ENCODE measurements around the gene SLC35F3. TPM values are rescaled to one million over a fixed set of nuclear protein-coding genes. Genes with fewer than 3 reads are reported as not detected.

The SLC35F3 gene
- total and polyA plus RNA-seq, 2 experiments from 2014 or later: 1.0 to 3.2 TPM

DNA sequence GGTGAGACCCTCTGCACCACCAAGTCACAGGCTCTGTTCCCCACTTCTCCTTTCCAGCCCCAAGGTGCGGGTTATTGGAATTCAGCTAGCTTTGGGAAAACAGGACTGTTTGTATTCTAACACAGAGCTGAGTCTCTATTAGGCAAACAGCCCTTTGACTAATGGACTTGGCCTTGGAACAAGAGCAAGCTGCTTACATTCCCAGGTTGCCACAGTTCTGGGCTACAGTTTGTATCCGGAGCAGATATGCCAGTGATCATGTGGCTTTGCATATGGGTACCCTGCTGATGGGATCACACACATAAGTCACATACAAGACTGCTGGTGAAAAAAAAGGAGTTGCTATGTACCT is 358.3 kb downstream of the SLC35F3 start:
- H3K4me2 ChIP-seq: no peak overlapping the region
- H3F3A ChIP-seq (replicated peaks; ENCODE audit: low read depth): no peaks in the 10 kb centered on the region
- ATAC-seq (no peak), DNase-seq (ENCODE audit: low spot score) (no peak)
- H3K27ac ChIP-seq (ENCODE audit: low read depth): no peak overlapping the region
- no peaks in the 10 kb centered on the region for H3K36me3 ChIP-seq (ENCODE audit: insufficient read depth)
- H3K4me3 ChIP-seq: no peak overlapping the region
- Mint-ChIP-seq H3K9me3 (peaks cover 2% of the 10 kb centered on the region; the same call in 1 of the 3 replicates), H3K36me3 (ENCODE audit: low read depth) (no peaks in the 10 kb centered on the region), H3K4me1 (peaks cover 14% of the 10 kb centered on the region), H3K4me3 (no peak overlapping the region), H3K27ac (no peak overlapping the region), H3K27me3 (ENCODE audit: insufficient read depth, low read depth, poor library complexity) (peaks cover 1% of the 10 kb centered on the region)
- H3K9me2 ChIP-seq (ENCODE audit: insufficient read depth): no peaks in the 10 kb centered on the region; the same call in 1 of the 2 replicates
- H3K4me1 ChIP-seq (ENCODE audit: insufficient read depth): no peaks in the 10 kb centered on the region
- H3K27me3 ChIP-seq (ENCODE audit: insufficient read depth): no peaks in the 10 kb centered on the region
- H2AFZ ChIP-seq: no peak overlapping the region
- no peaks in the 10 kb centered on the region for H3K79me2 ChIP-seq (replicated peaks; ENCODE audit: insufficient read depth)
- TF ChIP-seq, protein P1, sequence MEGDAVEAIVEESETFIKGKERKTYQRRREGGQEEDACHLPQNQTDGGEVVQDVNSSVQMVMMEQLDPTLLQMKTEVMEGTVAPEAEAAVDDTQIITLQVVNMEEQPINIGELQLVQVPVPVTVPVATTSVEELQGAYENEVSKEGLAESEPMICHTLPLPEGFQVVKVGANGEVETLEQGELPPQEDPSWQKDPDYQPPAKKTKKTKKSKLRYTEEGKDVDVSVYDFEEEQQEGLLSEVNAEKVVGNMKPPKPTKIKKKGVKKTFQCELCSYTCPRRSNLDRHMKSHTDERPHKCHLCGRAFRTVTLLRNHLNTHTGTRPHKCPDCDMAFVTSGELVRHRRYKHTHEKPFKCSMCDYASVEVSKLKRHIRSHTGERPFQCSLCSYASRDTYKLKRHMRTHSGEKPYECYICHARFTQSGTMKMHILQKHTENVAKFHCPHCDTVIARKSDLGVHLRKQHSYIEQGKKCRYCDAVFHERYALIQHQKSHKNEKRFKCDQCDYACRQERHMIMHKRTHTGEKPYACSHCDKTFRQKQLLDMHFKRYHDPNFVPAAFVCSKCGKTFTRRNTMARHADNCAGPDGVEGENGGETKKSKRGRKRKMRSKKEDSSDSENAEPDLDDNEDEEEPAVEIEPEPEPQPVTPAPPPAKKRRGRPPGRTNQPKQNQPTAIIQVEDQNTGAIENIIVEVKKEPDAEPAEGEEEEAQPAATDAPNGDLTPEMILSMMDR (conservative IDR thresholded peaks at IDR 0.05; ENCODE audit: low read depth in 2 of 2): no peak
- TF ChIP-seq, protein P2, sequence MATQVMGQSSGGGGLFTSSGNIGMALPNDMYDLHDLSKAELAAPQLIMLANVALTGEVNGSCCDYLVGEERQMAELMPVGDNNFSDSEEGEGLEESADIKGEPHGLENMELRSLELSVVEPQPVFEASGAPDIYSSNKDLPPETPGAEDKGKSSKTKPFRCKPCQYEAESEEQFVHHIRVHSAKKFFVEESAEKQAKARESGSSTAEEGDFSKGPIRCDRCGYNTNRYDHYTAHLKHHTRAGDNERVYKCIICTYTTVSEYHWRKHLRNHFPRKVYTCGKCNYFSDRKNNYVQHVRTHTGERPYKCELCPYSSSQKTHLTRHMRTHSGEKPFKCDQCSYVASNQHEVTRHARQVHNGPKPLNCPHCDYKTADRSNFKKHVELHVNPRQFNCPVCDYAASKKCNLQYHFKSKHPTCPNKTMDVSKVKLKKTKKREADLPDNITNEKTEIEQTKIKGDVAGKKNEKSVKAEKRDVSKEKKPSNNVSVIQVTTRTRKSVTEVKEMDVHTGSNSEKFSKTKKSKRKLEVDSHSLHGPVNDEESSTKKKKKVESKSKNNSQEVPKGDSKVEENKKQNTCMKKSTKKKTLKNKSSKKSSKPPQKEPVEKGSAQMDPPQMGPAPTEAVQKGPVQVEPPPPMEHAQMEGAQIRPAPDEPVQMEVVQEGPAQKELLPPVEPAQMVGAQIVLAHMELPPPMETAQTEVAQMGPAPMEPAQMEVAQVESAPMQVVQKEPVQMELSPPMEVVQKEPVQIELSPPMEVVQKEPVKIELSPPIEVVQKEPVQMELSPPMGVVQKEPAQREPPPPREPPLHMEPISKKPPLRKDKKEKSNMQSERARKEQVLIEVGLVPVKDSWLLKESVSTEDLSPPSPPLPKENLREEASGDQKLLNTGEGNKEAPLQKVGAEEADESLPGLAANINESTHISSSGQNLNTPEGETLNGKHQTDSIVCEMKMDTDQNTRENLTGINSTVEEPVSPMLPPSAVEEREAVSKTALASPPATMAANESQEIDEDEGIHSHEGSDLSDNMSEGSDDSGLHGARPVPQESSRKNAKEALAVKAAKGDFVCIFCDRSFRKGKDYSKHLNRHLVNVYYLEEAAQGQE (IDR thresholded peaks at IDR 0.05; ENCODE audit: unreplicated experiment): no peak
- TF ChIP-seq POLR2AphosphoS5 (IDR thresholded peaks at IDR 0.05; ENCODE audit: low read depth) (no peak), STAT1 (IDR thresholded peaks at IDR 0.05; ENCODE audit: unreplicated experiment) (no peak), NANOG (IDR thresholded peaks at IDR 0.05; ENCODE audit: borderline replicate concordance) (no peak), EZH2 (IDR thresholded peaks at IDR 0.05; ENCODE audit: low read depth, unreplicated experiment) (no peak), ZNF114 (CRISPR knock-in tag; IDR thresholded peaks at IDR 0.05) (no peak), ZNF331 (CRISPR knock-in tag; IDR thresholded peaks at IDR 0.05; ENCODE audit: low read depth) (no peak), EZH2phosphoT487 (IDR thresholded peaks at IDR 0.05; ENCODE audit: unreplicated experiment) (no peak), CREB1 (CRISPR knock-in tag; IDR thresholded peaks at IDR 0.05; ENCODE audit: low read depth) (no peak), JUNB (IDR thresholded peaks at IDR 0.05; ENCODE audit: unreplicated experiment) (no peak)
- TF ChIP-seq, protein P3, sequence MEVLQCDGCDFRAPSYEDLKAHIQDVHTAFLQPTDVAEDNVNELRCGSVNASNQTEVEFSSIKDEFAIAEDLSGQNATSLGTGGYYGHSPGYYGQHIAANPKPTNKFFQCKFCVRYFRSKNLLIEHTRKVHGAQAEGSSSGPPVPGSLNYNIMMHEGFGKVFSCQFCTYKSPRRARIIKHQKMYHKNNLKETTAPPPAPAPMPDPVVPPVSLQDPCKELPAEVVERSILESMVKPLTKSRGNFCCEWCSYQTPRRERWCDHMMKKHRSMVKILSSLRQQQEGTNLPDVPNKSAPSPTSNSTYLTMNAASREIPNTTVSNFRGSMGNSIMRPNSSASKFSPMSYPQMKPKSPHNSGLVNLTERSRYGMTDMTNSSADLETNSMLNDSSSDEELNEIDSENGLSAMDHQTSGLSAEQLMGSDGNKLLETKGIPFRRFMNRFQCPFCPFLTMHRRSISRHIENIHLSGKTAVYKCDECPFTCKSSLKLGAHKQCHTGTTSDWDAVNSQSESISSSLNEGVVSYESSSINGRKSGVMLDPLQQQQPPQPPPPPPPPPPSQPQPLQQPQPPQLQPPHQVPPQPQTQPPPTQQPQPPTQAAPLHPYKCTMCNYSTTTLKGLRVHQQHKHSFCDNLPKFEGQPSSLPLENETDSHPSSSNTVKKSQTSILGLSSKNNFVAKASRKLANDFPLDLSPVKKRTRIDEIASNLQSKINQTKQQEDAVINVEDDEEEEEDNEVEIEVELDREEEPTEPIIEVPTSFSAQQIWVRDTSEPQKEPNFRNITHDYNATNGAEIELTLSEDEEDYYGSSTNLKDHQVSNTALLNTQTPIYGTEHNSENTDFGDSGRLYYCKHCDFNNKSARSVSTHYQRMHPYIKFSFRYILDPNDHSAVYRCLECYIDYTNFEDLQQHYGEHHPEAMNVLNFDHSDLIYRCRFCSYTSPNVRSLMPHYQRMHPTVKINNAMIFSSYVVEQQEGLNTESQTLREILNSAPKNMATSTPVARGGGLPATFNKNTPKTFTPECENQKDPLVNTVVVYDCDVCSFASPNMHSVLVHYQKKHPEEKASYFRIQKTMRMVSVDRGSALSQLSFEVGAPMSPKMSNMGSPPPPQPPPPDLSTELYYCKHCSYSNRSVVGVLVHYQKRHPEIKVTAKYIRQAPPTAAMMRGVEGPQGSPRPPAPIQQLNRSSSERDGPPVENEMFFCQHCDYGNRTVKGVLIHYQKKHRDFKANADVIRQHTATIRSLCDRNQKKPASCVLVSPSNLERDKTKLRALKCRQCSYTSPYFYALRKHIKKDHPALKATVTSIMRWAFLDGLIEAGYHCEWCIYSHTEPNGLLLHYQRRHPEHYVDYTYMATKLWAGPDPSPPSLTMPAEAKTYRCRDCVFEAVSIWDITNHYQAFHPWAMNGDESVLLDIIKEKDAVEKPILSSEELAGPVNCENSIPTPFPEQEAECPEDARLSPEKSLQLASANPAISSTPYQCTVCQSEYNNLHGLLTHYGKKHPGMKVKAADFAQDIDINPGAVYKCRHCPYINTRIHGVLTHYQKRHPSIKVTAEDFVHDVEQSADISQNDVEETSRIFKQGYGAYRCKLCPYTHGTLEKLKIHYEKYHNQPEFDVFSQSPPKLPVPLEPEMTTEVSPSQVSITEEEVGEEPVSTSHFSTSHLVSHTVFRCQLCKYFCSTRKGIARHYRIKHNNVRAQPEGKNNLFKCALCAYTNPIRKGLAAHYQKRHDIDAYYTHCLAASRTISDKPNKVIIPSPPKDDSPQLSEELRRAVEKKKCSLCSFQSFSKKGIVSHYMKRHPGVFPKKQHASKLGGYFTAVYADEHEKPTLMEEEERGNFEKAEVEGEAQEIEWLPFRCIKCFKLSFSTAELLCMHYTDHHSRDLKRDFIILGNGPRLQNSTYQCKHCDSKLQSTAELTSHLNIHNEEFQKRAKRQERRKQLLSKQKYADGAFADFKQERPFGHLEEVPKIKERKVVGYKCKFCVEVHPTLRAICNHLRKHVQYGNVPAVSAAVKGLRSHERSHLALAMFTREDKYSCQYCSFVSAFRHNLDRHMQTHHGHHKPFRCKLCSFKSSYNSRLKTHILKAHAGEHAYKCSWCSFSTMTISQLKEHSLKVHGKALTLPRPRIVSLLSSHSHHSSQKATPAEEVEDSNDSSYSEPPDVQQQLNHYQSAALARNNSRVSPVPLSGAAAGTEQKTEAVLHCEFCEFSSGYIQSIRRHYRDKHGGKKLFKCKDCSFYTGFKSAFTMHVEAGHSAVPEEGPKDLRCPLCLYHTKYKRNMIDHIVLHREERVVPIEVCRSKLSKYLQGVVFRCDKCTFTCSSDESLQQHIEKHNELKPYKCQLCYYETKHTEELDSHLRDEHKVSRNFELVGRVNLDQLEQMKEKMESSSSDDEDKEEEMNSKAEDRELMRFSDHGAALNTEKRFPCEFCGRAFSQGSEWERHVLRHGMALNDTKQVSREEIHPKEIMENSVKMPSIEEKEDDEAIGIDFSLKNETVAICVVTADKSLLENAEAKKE (CRISPR knock-in tag; IDR thresholded peaks at IDR 0.05): no peak
- TF ChIP-seq, protein P4, sequence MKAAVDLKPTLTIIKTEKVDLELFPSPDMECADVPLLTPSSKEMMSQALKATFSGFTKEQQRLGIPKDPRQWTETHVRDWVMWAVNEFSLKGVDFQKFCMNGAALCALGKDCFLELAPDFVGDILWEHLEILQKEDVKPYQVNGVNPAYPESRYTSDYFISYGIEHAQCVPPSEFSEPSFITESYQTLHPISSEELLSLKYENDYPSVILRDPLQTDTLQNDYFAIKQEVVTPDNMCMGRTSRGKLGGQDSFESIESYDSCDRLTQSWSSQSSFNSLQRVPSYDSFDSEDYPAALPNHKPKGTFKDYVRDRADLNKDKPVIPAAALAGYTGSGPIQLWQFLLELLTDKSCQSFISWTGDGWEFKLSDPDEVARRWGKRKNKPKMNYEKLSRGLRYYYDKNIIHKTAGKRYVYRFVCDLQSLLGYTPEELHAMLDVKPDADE (IDR thresholded peaks at IDR 0.05): no peak
- H4K20me1 ChIP-seq (replicated peaks; ENCODE audit: insufficient read depth): no peaks in the 10 kb centered on the region
